Measurements from ENCODE around the gene FOXP1.

Gene FOXP1

DNA sequence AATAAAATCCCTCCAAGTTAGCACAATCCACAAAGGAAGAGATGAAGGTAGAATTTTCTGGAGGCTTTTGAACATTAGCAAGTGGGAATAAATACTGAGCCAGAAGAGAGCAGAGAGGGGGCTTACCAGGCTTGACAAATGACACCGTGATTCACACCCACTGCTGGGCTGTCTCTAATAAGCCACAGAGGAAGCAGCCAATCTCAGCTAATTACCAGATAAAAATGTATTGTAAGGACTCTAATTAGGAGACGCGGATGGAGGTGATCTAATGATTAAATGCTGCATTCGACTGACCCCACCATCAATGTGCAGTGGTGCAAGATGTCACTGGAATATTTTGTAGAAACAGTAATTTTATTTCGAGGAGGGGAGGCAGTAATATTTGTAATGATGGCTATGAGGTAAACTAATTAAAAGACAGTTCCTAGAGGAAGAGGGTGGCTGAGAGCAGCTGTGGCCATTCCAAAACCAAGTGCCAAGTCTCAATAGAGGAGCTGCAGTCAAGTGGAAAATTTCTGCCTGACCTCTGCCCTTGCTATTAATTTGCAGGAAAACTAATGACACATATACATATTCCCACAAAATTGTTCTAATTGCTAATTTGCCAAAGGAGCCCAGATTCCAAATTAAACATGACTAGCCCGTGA is 602.2 kb downstream of the FOXP1 start:
- H3K4me2 ChIP-seq (ENCODE audit: low read length): no peak overlapping the region

GRCh38 chr3:70980646-70981170 is 602.8 kb downstream of the FOXP1 start:
- H3K4me1 ChIP-seq (ENCODE audit: control insufficient read depth, low read length): no peaks in the 10 kb centered on the region
- H3K4me3 ChIP-seq (ENCODE audit: low read length): no peak overlapping the region
- no peak overlapping the region for H3K27ac ChIP-seq (ENCODE audit: low read depth, low read length)
- H3K9me2 ChIP-seq (replicated peaks; ENCODE audit: control insufficient read depth, low read length): no peaks in the 10 kb centered on the region
- no peak overlapping the region for H3K4me2 ChIP-seq (ENCODE audit: low read length)
- H3F3A ChIP-seq (ENCODE audit: control insufficient read depth, insufficient read depth): no peaks in the 10 kb centered on the region
- H4K20me1 ChIP-seq (ENCODE audit: control insufficient read depth, insufficient read depth, low read depth, low read length): no peaks in the 10 kb centered on the region
- H3K27me3 ChIP-seq (ENCODE audit: control insufficient read depth, low read length): no peaks in the 10 kb centered on the region
- H3K79me2 ChIP-seq (ENCODE audit: control insufficient read depth, low read length): no peaks in the 10 kb centered on the region
- no peaks in the 10 kb centered on the region for H3K9me3 ChIP-seq (ENCODE audit: control insufficient read depth, insufficient read depth, low read length)
- TF ChIP-seq, protein P1, sequence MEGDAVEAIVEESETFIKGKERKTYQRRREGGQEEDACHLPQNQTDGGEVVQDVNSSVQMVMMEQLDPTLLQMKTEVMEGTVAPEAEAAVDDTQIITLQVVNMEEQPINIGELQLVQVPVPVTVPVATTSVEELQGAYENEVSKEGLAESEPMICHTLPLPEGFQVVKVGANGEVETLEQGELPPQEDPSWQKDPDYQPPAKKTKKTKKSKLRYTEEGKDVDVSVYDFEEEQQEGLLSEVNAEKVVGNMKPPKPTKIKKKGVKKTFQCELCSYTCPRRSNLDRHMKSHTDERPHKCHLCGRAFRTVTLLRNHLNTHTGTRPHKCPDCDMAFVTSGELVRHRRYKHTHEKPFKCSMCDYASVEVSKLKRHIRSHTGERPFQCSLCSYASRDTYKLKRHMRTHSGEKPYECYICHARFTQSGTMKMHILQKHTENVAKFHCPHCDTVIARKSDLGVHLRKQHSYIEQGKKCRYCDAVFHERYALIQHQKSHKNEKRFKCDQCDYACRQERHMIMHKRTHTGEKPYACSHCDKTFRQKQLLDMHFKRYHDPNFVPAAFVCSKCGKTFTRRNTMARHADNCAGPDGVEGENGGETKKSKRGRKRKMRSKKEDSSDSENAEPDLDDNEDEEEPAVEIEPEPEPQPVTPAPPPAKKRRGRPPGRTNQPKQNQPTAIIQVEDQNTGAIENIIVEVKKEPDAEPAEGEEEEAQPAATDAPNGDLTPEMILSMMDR (IDR thresholded peaks at IDR 0.05; ENCODE audit: low read depth, low read length, poor library complexity, severe bottlenecking): no peak
- no peak for TF ChIP-seq EZH2phosphoT487 (IDR thresholded peaks at IDR 0.05; ENCODE audit: borderline replicate concordance, low read length)
- peaks cover 41% of the 10 kb centered on the region for H3K36me3 ChIP-seq (ENCODE audit: control insufficient read depth, low read length)

More for the DNA sequence above, 602.2 kb downstream of the FOXP1 start:
- Histone ChIP-seq H3K27me3 (ENCODE audit: control insufficient read depth, low read length) (no peaks in the 10 kb centered on the region), H3K27ac (ENCODE audit: low read depth, low read length) (no peak overlapping the region), H4K20me1 (ENCODE audit: control insufficient read depth, insufficient read depth, low read depth, low read length) (no peaks in the 10 kb centered on the region), H3F3A (ENCODE audit: control insufficient read depth, insufficient read depth) (no peaks in the 10 kb centered on the region), H3K4me1 (ENCODE audit: control insufficient read depth, low read length) (no peaks in the 10 kb centered on the region), H3K9me2 (replicated peaks; ENCODE audit: control insufficient read depth, low read length) (no peaks in the 10 kb centered on the region), H3K4me3 (ENCODE audit: low read length) (no peak overlapping the region), H3K79me2 (ENCODE audit: control insufficient read depth, low read length) (no peaks in the 10 kb centered on the region), H3K9me3 (ENCODE audit: control insufficient read depth, insufficient read depth, low read length) (no peaks in the 10 kb centered on the region), H3K36me3 (ENCODE audit: control insufficient read depth, low read length) (peaks cover 41% of the 10 kb centered on the region)
- TF ChIP-seq, protein P1 (IDR thresholded peaks at IDR 0.05; ENCODE audit: low read depth, low read length, poor library complexity, severe bottlenecking): no peak
- TF ChIP-seq EZH2phosphoT487 (IDR thresholded peaks at IDR 0.05; ENCODE audit: borderline replicate concordance, low read length): no peak

- Histone ChIP-seq H3F3A (ENCODE audit: control insufficient read depth, insufficient read depth) (no peaks in the 10 kb centered on the region), H3K4me1 (ENCODE audit: control insufficient read depth, low read length) (no peaks in the 10 kb centered on the region), H3K4me2 (ENCODE audit: low read length) (no peak overlapping the region), H4K20me1 (ENCODE audit: control insufficient read depth, insufficient read depth, low read depth, low read length) (no peaks in the 10 kb centered on the region), H3K9me3 (ENCODE audit: control insufficient read depth, insufficient read depth, low read length) (no peaks in the 10 kb centered on the region), H3K9me2 (replicated peaks; ENCODE audit: control insufficient read depth, low read length) (no peaks in the 10 kb centered on the region), H3K36me3 (ENCODE audit: control insufficient read depth, low read length) (peaks cover 44% of the 10 kb centered on the region), H3K4me3 (ENCODE audit: low read length) (no peak overlapping the region), H3K27me3 (ENCODE audit: control insufficient read depth, low read length) (no peaks in the 10 kb centered on the region), H3K27ac (ENCODE audit: low read depth, low read length) (no peak overlapping the region), H3K79me2 (ENCODE audit: control insufficient read depth, low read length) (no peaks in the 10 kb centered on the region)
- TF ChIP-seq, protein P1 (IDR thresholded peaks at IDR 0.05; ENCODE audit: low read depth, low read length, poor library complexity, severe bottlenecking): no peak
- TF ChIP-seq EZH2phosphoT487 (IDR thresholded peaks at IDR 0.05; ENCODE audit: borderline replicate concordance, low read length): no peak
Observed at GRCh38 chr3:70979983-70980645, 603.4 kb downstream of the FOXP1 start.
